ENCODE results near the gene MGST3.

MGST3 gene

DNA sequence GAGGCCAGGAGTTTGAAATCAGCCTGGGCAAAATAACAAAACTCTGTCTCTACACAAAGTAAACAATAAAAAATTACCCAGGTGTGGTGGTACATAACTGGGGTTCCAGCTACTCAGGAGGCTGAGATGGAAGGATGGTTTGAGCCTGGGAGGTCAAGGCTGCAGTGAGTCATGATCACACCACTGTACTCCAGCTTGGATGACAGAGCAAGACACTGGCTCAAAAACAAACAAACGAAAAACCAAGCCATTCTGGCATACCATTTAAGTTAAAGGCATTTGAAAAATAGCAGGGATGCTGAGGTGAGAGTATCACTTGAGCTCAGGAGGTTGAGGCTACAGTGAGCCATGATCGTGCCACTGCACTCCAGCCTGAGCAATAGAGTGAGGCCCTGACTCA, 72.6 kb downstream of the MGST3 start:
- DNase-seq = no peak
- no peak overlapping the region for H3K4me3 ChIP-seq (ENCODE audit: low read depth, low read length)
- no peaks in the 10 kb centered on the region for H3K36me3 ChIP-seq
- H3K27me3 ChIP-seq = no peaks in the 10 kb centered on the region
- TF ChIP-seq, protein P1, sequence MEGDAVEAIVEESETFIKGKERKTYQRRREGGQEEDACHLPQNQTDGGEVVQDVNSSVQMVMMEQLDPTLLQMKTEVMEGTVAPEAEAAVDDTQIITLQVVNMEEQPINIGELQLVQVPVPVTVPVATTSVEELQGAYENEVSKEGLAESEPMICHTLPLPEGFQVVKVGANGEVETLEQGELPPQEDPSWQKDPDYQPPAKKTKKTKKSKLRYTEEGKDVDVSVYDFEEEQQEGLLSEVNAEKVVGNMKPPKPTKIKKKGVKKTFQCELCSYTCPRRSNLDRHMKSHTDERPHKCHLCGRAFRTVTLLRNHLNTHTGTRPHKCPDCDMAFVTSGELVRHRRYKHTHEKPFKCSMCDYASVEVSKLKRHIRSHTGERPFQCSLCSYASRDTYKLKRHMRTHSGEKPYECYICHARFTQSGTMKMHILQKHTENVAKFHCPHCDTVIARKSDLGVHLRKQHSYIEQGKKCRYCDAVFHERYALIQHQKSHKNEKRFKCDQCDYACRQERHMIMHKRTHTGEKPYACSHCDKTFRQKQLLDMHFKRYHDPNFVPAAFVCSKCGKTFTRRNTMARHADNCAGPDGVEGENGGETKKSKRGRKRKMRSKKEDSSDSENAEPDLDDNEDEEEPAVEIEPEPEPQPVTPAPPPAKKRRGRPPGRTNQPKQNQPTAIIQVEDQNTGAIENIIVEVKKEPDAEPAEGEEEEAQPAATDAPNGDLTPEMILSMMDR (IDR thresholded peaks at IDR 0.05; ENCODE audit: low read depth, low read length) = no peak
- H3K9me3 ChIP-seq = no peaks in the 10 kb centered on the region
- H3K4me1 ChIP-seq = no peaks in the 10 kb centered on the region
